Panc1 (cell line): ENCODE results near the gene OR4K17.

Experiments
- POLR2AphosphoS5 ChIP-seq: IDR thresholded peaks from 2 replicates; pipeline ENCODE4 v1.6.1; 2012; ENCODE audit warnings: mild to moderate bottlenecking, low read depth, low read length, moderate library complexity
- SIN3A ChIP-seq: IDR thresholded peaks from 2 replicates; pipeline ENCODE4 v1.6.1; 2012; ENCODE audit warnings: low read depth, mild to moderate bottlenecking, low read length, moderate library complexity, borderline replicate concordance; ENCODE audit not compliant: insufficient read depth
- TF ChIP-seq, protein P1 (sequence below): fragments of 450-650 bp; IDR thresholded peaks from 2 replicates; pipeline ENCODE4 v1.5.1; 2017; ENCODE audit warnings: mild to moderate bottlenecking
- TF ChIP-seq, protein P2 (sequence below), 2 experiments: IDR thresholded peaks; 2 replicates each; pipeline ENCODE4 v1.6.1; 2011 to 2012; ENCODE audit warnings: low read depth in 2 of 2, control low read depth in 1 of 2, low read length in 1 of 2, mild to moderate bottlenecking in 1 of 2, moderate library complexity in 1 of 2; ENCODE audit not compliant: insufficient read depth in 1 of 2

- TF ChIP-seq, protein P1, sequence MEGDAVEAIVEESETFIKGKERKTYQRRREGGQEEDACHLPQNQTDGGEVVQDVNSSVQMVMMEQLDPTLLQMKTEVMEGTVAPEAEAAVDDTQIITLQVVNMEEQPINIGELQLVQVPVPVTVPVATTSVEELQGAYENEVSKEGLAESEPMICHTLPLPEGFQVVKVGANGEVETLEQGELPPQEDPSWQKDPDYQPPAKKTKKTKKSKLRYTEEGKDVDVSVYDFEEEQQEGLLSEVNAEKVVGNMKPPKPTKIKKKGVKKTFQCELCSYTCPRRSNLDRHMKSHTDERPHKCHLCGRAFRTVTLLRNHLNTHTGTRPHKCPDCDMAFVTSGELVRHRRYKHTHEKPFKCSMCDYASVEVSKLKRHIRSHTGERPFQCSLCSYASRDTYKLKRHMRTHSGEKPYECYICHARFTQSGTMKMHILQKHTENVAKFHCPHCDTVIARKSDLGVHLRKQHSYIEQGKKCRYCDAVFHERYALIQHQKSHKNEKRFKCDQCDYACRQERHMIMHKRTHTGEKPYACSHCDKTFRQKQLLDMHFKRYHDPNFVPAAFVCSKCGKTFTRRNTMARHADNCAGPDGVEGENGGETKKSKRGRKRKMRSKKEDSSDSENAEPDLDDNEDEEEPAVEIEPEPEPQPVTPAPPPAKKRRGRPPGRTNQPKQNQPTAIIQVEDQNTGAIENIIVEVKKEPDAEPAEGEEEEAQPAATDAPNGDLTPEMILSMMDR: no peak
- TF ChIP-seq, protein P2, sequence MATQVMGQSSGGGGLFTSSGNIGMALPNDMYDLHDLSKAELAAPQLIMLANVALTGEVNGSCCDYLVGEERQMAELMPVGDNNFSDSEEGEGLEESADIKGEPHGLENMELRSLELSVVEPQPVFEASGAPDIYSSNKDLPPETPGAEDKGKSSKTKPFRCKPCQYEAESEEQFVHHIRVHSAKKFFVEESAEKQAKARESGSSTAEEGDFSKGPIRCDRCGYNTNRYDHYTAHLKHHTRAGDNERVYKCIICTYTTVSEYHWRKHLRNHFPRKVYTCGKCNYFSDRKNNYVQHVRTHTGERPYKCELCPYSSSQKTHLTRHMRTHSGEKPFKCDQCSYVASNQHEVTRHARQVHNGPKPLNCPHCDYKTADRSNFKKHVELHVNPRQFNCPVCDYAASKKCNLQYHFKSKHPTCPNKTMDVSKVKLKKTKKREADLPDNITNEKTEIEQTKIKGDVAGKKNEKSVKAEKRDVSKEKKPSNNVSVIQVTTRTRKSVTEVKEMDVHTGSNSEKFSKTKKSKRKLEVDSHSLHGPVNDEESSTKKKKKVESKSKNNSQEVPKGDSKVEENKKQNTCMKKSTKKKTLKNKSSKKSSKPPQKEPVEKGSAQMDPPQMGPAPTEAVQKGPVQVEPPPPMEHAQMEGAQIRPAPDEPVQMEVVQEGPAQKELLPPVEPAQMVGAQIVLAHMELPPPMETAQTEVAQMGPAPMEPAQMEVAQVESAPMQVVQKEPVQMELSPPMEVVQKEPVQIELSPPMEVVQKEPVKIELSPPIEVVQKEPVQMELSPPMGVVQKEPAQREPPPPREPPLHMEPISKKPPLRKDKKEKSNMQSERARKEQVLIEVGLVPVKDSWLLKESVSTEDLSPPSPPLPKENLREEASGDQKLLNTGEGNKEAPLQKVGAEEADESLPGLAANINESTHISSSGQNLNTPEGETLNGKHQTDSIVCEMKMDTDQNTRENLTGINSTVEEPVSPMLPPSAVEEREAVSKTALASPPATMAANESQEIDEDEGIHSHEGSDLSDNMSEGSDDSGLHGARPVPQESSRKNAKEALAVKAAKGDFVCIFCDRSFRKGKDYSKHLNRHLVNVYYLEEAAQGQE (IDR thresholded peaks at IDR 0.05; ENCODE audit: insufficient read depth in 1 of 2, low read depth in 2 of 2, low read length in 1 of 2): no peak
- no peak for TF ChIP-seq POLR2AphosphoS5
- no peak for TF ChIP-seq SIN3A
These were observed 34.3 kb downstream of the OR4K17 start for GRCh38 chr14:20144820-20145219.
